ENCODE measurements around the gene CHODL.

- TF ChIP-seq CTCF (IDR thresholded peaks at IDR 0.05; ENCODE audit: low read length) (no peak), EZH2 (optimal IDR thresholded peaks at IDR 0.05; ENCODE audit: low read depth, low read length) (no peak)
Measured at GRCh38 chr21:18267496-18267895, 22.9 kb downstream of the CHODL start.
